Vagina (tissue), 2 donors: ENCODE data around the gene NUB1.

Experiments
- CTCF ChIP-seq, 3 experiments: fragments of 450-650 bp in 2 of 3; fragments of 200-600 bp in 1 of 3; sonication (generic) in 1 of 3; IDR thresholded peaks; one replicate each; pipeline ENCODE4 v1.5.1; 2017 to 2019; ENCODE audit warnings: antibody characterized with exemption in 3 of 3, mild to moderate bottlenecking in 2 of 3, moderate library complexity in 2 of 3
- POLR2A ChIP-seq, 2 donors: fragments of 450-650 bp; IDR thresholded peaks; one replicate each; pipeline ENCODE4 v1.6.1; 2017; ENCODE audit warnings: antibody characterized with exemption in 2 of 2, mild to moderate bottlenecking in 2 of 2, moderate library complexity in 2 of 2
- POLR2AphosphoS5 ChIP-seq, 2 donors: sonication (generic); formaldehyde crosslinking; IDR thresholded peaks; one replicate each; pipeline ENCODE4 v1.9.0; 2017; ENCODE audit warnings: antibody characterized with exemption in 2 of 2, mild to moderate bottlenecking in 2 of 2, low read depth in 1 of 2; ENCODE audit not compliant: insufficient read depth in 1 of 2

- TF ChIP-seq CTCF (IDR thresholded peaks at IDR 0.05) (no peak), POLR2A (IDR thresholded peaks at IDR 0.05) (no peak), POLR2AphosphoS5 (IDR thresholded peaks at IDR 0.05; ENCODE audit: insufficient read depth in 1 of 2, low read depth in 1 of 2) (no peak)
These were observed 23.7 kb upstream of the NUB1 start for GRCh38 chr7:151317936-151318335.
